ENCODE results near the gene SPTLC2. TPM values are rescaled to one million over a fixed set of nuclear protein-coding genes. Genes with fewer than 3 reads are reported as not detected.

Gene SPTLC2
- polyA plus RNA-seq, 1 donor = 20.3 TPM

GRCh38 chr14:77502109-77502782, 114.2 kb downstream of the SPTLC2 start:
- no peak for DNase-seq

- no peak for DNase-seq
Observed at GRCh38 chr14:77498984-77499527, 117.4 kb downstream of the SPTLC2 start.

- DNase-seq = peak; percentile 15
Observed at GRCh38 chr14:77498120-77498979, 118.1 kb downstream of the SPTLC2 start, which contains the start of gene ISM2. Gene ISM2, minus strand, starts transcription at chr14:77498816. Its CDS starts 23 bp downstream, at chr14:77498793.

GRCh38 chr14:77495334-77495733, 121.1 kb downstream of the SPTLC2 start:
- no peak for DNase-seq

GRCh38 chr14:77491056-77491455, 125.4 kb downstream of the SPTLC2 start:
- no peak for DNase-seq

GRCh38 chr14:77490347-77490986, 126.0 kb downstream of the SPTLC2 start:
- DNase-seq = no peak

GRCh38 chr14:77489041-77489440, 127.4 kb downstream of the SPTLC2 start:
- DNase-seq = no peak

- DNase-seq = no peak
Observed at GRCh38 chr14:77488558-77488957, 127.9 kb downstream of the SPTLC2 start.

GRCh38 chr14:77485901-77486678, 130.3 kb downstream of the SPTLC2 start:
- DNase-seq = no peak

- DNase-seq = no peak
Observed at GRCh38 chr14:77485256-77485655, 131.2 kb downstream of the SPTLC2 start.

GRCh38 chr14:77482422-77482821, 134.0 kb downstream of the SPTLC2 start:
- no peak for DNase-seq

- DNase-seq = no peak
Observed at GRCh38 chr14:77478796-77479195, 137.6 kb downstream of the SPTLC2 start.

- no peak for DNase-seq
Observed at GRCh38 chr14:77478029-77478428, 138.4 kb downstream of the SPTLC2 start.

- no peak for DNase-seq
Observed at GRCh38 chr14:77475432-77476115, 140.9 kb downstream of the SPTLC2 start.

- DNase-seq = no peak
Observed at GRCh38 chr14:77474479-77475177, 141.8 kb downstream of the SPTLC2 start.

- DNase-seq = no peak
Observed at GRCh38 chr14:77473921-77474320, 142.5 kb downstream of the SPTLC2 start.

- no peak for DNase-seq
Observed at GRCh38 chr14:77470224-77470870, 146.1 kb downstream of the SPTLC2 start.

GRCh38 chr14:77469539-77469938, 146.9 kb downstream of the SPTLC2 start:
- DNase-seq = no peak

- no peak for DNase-seq
Observed at GRCh38 chr14:77469067-77469505, 147.4 kb downstream of the SPTLC2 start.

GRCh38 chr14:77467801-77468200, 148.6 kb downstream of the SPTLC2 start:
- DNase-seq = no peak
